GM12872 (cell line): Measurements from ENCODE around the gene NCAPH2.

Experiments
- CTCF ChIP-seq: IDR thresholded peaks from 3 replicates; pipeline ENCODE4 v1.5.1; 2011; ENCODE audit warnings: low read depth, mild to moderate bottlenecking, low read length, moderate library complexity; ENCODE audit not compliant: insufficient read depth

The NCAPH2 gene

GRCh38 chr22:50471197-50471847, 36.7 kb upstream of the NCAPH2 start:
- TF ChIP-seq CTCF: no peak

- no peak for TF ChIP-seq CTCF
Measured at GRCh38 chr22:50471962-50472361, 36.1 kb upstream of the NCAPH2 start.

- TF ChIP-seq CTCF: peak; percentile 75
Measured at GRCh38 chr22:50473088-50473487, 34.9 kb upstream of the NCAPH2 start.

GRCh38 chr22:50473855-50474671, 34.0 kb upstream of the NCAPH2 start:
- TF ChIP-seq CTCF: no peak

GRCh38 chr22:50474710-50475651, 33.0 kb upstream of the NCAPH2 start, which contains the start of gene SBF1:
TSS of gene SBF1 (minus strand) at chr22:50475035. CDS start at chr22:50474840, 195 bp downstream.
- TF ChIP-seq CTCF: no peak

GRCh38 chr22:50475652-50476002, 32.4 kb upstream of the NCAPH2 start:
- no peak for TF ChIP-seq CTCF

GRCh38 chr22:50476868-50477267, 31.2 kb upstream of the NCAPH2 start:
- no peak for TF ChIP-seq CTCF
